ENCODE results near the gene TMEM145. TPM values are rescaled to one million over a fixed set of nuclear protein-coding genes. Genes with fewer than 3 reads are reported as not detected.

TMEM145 gene
- total and polyA plus RNA-seq, 10 of the 15 experiments (the other 5 are each of a cell fraction or from before 2014, with no cell fraction given), result 0.04 to 0.97 (median 0.16) TPM; not detected in 4

- no peak for DNase-seq (ENCODE audit: low read depth, low spot score)
- TF ChIP-seq, protein P1, sequence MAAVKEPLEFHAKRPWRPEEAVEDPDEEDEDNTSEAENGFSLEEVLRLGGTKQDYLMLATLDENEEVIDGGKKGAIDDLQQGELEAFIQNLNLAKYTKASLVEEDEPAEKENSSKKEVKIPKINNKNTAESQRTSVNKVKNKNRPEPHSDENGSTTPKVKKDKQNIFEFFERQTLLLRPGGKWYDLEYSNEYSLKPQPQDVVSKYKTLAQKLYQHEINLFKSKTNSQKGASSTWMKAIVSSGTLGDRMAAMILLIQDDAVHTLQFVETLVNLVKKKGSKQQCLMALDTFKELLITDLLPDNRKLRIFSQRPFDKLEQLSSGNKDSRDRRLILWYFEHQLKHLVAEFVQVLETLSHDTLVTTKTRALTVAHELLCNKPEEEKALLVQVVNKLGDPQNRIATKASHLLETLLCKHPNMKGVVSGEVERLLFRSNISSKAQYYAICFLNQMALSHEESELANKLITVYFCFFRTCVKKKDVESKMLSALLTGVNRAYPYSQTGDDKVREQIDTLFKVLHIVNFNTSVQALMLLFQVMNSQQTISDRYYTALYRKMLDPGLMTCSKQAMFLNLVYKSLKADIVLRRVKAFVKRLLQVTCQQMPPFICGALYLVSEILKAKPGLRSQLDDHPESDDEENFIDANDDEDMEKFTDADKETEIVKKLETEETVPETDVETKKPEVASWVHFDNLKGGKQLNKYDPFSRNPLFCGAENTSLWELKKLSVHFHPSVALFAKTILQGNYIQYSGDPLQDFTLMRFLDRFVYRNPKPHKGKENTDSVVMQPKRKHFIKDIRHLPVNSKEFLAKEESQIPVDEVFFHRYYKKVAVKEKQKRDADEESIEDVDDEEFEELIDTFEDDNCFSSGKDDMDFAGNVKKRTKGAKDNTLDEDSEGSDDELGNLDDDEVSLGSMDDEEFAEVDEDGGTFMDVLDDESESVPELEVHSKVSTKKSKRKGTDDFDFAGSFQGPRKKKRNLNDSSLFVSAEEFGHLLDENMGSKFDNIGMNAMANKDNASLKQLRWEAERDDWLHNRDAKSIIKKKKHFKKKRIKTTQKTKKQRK (IDR thresholded peaks at IDR 0.05; ENCODE audit: low read depth, low read length), result no peak
- no peak for TF ChIP-seq IRF4 (IDR thresholded peaks at IDR 0.05; ENCODE audit: low read depth, low read length)
- TF ChIP-seq RFX5 (IDR thresholded peaks at IDR 0.05; ENCODE audit: low read depth, low read length), result no peak
- TF ChIP-seq ZBTB4 (CRISPR knock-in tag; IDR thresholded peaks at IDR 0.05), result no peak
- no peak for TF ChIP-seq IRF5 (IDR thresholded peaks at IDR 0.05; ENCODE audit: borderline replicate concordance)
- TF ChIP-seq, protein P2, sequence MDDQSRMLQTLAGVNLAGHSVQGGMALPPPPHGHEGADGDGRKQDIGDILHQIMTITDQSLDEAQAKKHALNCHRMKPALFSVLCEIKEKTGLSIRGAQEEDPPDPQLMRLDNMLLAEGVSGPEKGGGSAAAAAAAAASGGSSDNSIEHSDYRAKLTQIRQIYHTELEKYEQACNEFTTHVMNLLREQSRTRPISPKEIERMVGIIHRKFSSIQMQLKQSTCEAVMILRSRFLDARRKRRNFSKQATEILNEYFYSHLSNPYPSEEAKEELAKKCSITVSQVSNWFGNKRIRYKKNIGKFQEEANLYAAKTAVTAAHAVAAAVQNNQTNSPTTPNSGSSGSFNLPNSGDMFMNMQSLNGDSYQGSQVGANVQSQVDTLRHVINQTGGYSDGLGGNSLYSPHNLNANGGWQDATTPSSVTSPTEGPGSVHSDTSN (IDR thresholded peaks at IDR 0.05; ENCODE audit: insufficient replicate concordance, low read depth, low read length), result no peak
- TF ChIP-seq KLF5 (IDR thresholded peaks at IDR 0.05; ENCODE audit: partially characterized antibody), result no peak
- no peak for TF ChIP-seq KDM1A (IDR thresholded peaks at IDR 0.05; ENCODE audit: borderline replicate concordance)
- TF ChIP-seq, protein P3, sequence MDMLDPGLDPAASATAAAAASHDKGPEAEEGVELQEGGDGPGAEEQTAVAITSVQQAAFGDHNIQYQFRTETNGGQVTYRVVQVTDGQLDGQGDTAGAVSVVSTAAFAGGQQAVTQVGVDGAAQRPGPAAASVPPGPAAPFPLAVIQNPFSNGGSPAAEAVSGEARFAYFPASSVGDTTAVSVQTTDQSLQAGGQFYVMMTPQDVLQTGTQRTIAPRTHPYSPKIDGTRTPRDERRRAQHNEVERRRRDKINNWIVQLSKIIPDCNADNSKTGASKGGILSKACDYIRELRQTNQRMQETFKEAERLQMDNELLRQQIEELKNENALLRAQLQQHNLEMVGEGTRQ (IDR thresholded peaks at IDR 0.05; ENCODE audit: borderline replicate concordance, low read depth, low read length), result no peak
- TF ChIP-seq ESRRA (IDR thresholded peaks at IDR 0.05; ENCODE audit: low read length), result no peak
- no peak for TF ChIP-seq NBN (IDR thresholded peaks at IDR 0.05)
- TF ChIP-seq MEF2B (IDR thresholded peaks at IDR 0.05; ENCODE audit: partially characterized antibody, poor library complexity, severe bottlenecking), result no peak
These were observed 44.2 kb downstream of the TMEM145 start for GRCh38 chr19:42357290-42357689.

More at GRCh38 chr19:42357290-42357689, 44.2 kb downstream of the TMEM145 start:
- Histone ChIP-seq H3K4me3 (no peak overlapping the region), H3K4me2 (ENCODE audit: control insufficient read depth, insufficient read depth) (no peak overlapping the region), H3K79me2 (ENCODE audit: control insufficient read depth, insufficient read depth, low read length) (no peaks in the 10 kb centered on the region), H3K9ac (ENCODE audit: control insufficient read depth, insufficient read depth, low read length) (no peak overlapping the region), H3K36me3 (ENCODE audit: control insufficient read depth in 2 of 2, insufficient read depth in 2 of 2, low read length in 1 of 2) (no peaks in the 10 kb centered on the region; a peak in 2 of 4 replicates), H3K27ac (ENCODE audit: control insufficient read depth, insufficient read depth) (no peak overlapping the region), H3K4me1 (ENCODE audit: control insufficient read depth, insufficient read depth, low read length) (no peaks in the 10 kb centered on the region), H3K9me3 (replicated peaks; ENCODE audit: control insufficient read depth, insufficient read depth, low read length) (no peaks in the 10 kb centered on the region), H2AFZ (ENCODE audit: control insufficient read depth, low read depth, low read length) (no peak overlapping the region), H3K27me3 (replicated peaks in 1 of 2; ENCODE audit: control insufficient read depth in 2 of 2, insufficient read depth in 2 of 2, low read length in 1 of 2) (no peaks in the 10 kb centered on the region), H4K20me1 (ENCODE audit: control insufficient read depth, insufficient read depth) (no peaks in the 10 kb centered on the region)
- 81% methylated on average over 12 of the region's 12 CpGs for WGBS (ENCODE audit: insufficient coverage, insufficient replicate concordance, low lambda C conversion rate, missing lambda C conversion rate)
- CTCF ChIA-PET, result interaction anchor here (0.6 kb wide), 1 partner anchor 130 kb away, joined by 3 read pairs; no protein-coding TSS in a partner anchor
- in situ Hi-C loops (cut with MboI), result no loop called here
- SMC1A ChIA-PET (ENCODE audit: uncharacterized antibody, unreplicated experiment), result no interaction called here
- no TSS peak for BruUV-seq (replicated peaks)
- intact Hi-C loops (cut with micrococcal nuclease; ENCODE audit: unreplicated experiment), result no loop called here
- POLR2A ChIA-PET, result no interaction called here
- RAD21 ChIA-PET (ENCODE audit: unreplicated experiment), result no interaction called here
- ATAC-seq (no peak), FAIRE-seq (no peak)

All from GM12878 (cell line).